ENCODE data around the gene RBM20. TPM values are rescaled to one million over a fixed set of nuclear protein-coding genes. Genes with fewer than 3 reads are reported as not detected.

RBM20 gene
- total RNA-seq, 4 donors from 2014 or later = 0.62 to 7.4 (median 3.9) TPM

DNA sequence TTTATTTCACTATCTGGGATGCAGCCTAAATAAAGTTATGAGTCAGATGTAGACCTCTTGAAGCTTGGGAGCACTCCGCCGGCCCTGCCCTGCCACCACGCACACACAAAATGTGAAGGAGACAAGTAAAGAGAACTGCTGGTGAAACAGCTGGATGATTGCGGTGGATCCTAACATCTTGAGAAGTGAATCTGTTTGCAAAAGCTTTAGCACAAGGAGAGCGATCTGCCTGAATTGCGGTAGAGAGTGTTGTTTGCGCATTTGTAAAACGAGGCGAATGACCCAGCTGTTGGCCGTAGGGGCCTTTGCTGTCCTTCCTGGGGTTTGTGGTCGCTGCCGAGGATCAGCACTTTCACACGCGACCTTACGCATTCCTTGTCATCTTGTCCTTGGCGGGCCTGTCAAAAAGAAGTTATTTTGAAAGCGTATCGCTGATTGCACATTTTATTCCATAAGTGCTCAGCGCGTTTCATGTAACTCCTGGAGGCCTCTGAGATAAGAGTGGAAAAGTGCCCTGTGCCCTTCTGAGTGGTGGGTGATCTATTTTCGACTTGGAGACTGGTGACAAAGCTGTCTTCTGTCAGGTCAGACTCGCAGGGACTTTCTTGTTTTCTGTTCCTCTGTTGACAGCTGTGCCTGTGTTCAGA is 40.8 kb downstream of the RBM20 start:
- Histone ChIP-seq H3K27ac (no peak overlapping the region), H3K4me1 (peaks cover 0 to 8% (median 0%) of the 10 kb centered on the region in 3 donors), H3K4me3 (no peak overlapping the region)

DNA sequence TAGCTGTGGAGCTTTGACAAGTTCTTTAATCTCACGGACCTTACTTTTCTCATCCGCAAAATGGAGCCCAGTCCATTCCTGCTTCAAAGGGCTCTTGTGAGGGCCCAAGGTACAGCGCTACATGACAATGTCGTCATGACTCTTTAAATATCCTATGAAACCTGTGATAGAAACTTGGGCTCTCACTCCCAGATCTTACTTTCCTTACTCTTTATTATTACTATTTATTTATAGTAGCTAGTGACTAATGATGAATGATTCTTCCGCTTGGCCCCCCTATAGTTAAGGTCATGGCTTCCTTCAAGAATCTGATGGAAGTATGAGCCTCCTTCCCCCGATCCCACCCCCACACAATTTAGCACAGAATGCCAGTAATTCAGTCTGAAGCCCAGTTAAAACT is 41.9 kb downstream of the RBM20 start:
- 87 to 96% methylated on average over 4 to 6 of the region's 6 CpGs for WGBS, 2 donors (ENCODE audit: low coverage in 1 of 2)
- H3K27ac ChIP-seq = no peak overlapping the region

More for the DNA sequence above, 40.8 kb downstream of the RBM20 start:
- TF ChIP-seq POLR2A (IDR thresholded peaks at IDR 0.05) = no peak
- TF ChIP-seq EP300 (IDR thresholded peaks at IDR 0.05) = no peak
- TF ChIP-seq POLR2AphosphoS5 (IDR thresholded peaks at IDR 0.05) = no peak
- TF ChIP-seq, protein P1, sequence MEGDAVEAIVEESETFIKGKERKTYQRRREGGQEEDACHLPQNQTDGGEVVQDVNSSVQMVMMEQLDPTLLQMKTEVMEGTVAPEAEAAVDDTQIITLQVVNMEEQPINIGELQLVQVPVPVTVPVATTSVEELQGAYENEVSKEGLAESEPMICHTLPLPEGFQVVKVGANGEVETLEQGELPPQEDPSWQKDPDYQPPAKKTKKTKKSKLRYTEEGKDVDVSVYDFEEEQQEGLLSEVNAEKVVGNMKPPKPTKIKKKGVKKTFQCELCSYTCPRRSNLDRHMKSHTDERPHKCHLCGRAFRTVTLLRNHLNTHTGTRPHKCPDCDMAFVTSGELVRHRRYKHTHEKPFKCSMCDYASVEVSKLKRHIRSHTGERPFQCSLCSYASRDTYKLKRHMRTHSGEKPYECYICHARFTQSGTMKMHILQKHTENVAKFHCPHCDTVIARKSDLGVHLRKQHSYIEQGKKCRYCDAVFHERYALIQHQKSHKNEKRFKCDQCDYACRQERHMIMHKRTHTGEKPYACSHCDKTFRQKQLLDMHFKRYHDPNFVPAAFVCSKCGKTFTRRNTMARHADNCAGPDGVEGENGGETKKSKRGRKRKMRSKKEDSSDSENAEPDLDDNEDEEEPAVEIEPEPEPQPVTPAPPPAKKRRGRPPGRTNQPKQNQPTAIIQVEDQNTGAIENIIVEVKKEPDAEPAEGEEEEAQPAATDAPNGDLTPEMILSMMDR (IDR thresholded peaks at IDR 0.05) = no peak
- Histone ChIP-seq H3K27me3 (no peaks in the 10 kb centered on the region), H3K9me3 (no peaks in the 10 kb centered on the region), H3K36me3 (no peaks in the 10 kb centered on the region)
- 59 to 81% methylated on average over 8 to 22 of the region's 22 CpGs for WGBS, 2 donors (ENCODE audit: low coverage in 1 of 2)
- ATAC-seq = no peak

DNA sequence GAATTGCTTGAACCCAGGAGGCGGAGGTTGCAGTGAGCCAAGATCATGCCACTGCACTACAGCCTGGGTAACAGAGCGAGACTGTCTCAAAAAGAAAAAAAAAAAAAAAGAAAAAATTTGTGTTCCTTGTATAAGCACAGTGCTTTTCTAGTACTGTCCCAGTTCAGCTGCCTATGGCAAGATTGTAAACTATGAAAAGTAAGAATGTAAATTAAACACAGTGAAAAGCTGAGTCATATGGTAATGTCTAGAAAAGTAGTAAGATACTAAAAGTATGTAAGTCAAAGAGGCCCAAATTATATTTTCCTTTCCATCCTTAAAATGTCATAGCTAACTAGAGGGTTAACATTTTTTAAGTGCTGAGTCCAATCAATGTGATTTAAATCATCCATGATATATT is 42.8 kb downstream of the RBM20 start:
- no peaks in the 10 kb centered on the region for H3K9me3 ChIP-seq
- H3K4me3 ChIP-seq = no peak overlapping the region
- TF ChIP-seq POLR2A (IDR thresholded peaks at IDR 0.05) (no peak), EP300 (IDR thresholded peaks at IDR 0.05) (no peak), POLR2AphosphoS5 (IDR thresholded peaks at IDR 0.05) (no peak)
- TF ChIP-seq, protein P1 (IDR thresholded peaks at IDR 0.05) = no peak
- 40 to 67% methylated on average over 1 of the region's 2 CpGs for WGBS, 2 donors (ENCODE audit: low coverage in 1 of 2)
- no peak for ATAC-seq
- no peaks in the 10 kb centered on the region for H3K36me3 ChIP-seq
- no peaks in the 10 kb centered on the region for H3K27me3 ChIP-seq
- H3K27ac ChIP-seq = no peak overlapping the region
- H3K4me1 ChIP-seq = no peaks in the 10 kb centered on the region

More for the DNA sequence above, 41.9 kb downstream of the RBM20 start:
- H3K4me1 ChIP-seq = peaks cover 0 to 5% (median 0%) of the 10 kb centered on the region in 3 donors
- no peaks in the 10 kb centered on the region for H3K36me3 ChIP-seq
- no peaks in the 10 kb centered on the region for H3K27me3 ChIP-seq
- no peaks in the 10 kb centered on the region for H3K9me3 ChIP-seq
- no peak overlapping the region for H3K4me3 ChIP-seq
- TF ChIP-seq POLR2AphosphoS5 (IDR thresholded peaks at IDR 0.05) (no peak), EP300 (IDR thresholded peaks at IDR 0.05) (no peak), POLR2A (IDR thresholded peaks at IDR 0.05) (no peak)
- TF ChIP-seq, protein P1 (IDR thresholded peaks at IDR 0.05) = no peak
- ATAC-seq = no peak

DNA sequence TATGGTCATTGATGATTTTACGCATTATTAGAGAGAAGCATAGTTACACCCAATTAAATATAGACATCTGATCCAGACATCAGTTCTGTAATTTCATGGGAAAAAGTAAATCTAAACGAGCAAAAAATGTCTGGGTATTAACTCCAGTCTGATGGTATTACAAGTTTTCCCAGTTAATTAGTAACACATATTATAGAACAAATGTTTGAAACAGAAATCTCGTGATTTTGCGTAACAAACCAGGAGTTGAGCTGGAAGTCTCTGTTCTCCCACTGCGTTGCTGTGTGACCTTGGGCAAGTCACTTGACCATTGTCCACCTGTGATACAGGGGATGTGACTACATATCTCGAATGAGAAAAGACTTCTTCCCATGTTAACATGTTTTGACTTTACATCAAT is 43.3 kb downstream of the RBM20 start:
- 89 to 90% methylated on average over 6 of the region's 6 CpGs for WGBS, 2 donors (ENCODE audit: low coverage in 1 of 2)
- Histone ChIP-seq H3K9me3 (no peaks in the 10 kb centered on the region), H3K36me3 (no peaks in the 10 kb centered on the region), H3K4me3 (no peak overlapping the region), H3K4me1 (no peaks in the 10 kb centered on the region), H3K27ac (no peak overlapping the region), H3K27me3 (no peaks in the 10 kb centered on the region)
- TF ChIP-seq, protein P1 (IDR thresholded peaks at IDR 0.05) = no peak
- no peak for TF ChIP-seq POLR2A (IDR thresholded peaks at IDR 0.05)
- TF ChIP-seq POLR2AphosphoS5 (IDR thresholded peaks at IDR 0.05) = no peak
- TF ChIP-seq EP300 (IDR thresholded peaks at IDR 0.05) = no peak
- ATAC-seq = no peak

DNA sequence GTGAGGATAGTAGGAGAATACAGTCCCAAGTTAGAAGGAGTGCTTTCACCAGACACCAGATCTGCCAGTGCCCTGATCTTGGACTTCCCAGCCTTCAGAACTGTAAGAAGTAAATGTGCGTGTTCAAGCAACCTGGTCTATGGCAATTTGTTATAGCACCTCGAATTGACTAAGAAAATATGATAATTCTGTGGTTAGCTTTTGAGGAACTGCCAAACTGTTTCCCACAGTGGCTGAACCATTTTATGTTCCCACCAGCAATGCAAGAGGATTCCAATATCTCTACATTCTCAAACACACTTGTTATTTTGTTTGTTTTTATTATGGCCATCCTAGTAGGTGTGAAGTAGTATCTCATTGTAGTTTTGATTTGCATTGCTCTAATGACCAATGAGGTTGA is 47.0 kb downstream of the RBM20 start:
- 86% methylated on average over 2 of the region's 2 CpGs for WGBS, 2 donors (ENCODE audit: low coverage in 1 of 2)
- H3K36me3 ChIP-seq = no peaks in the 10 kb centered on the region
- H3K27ac ChIP-seq = no peak overlapping the region
- no peak overlapping the region for H3K4me3 ChIP-seq
- no peaks in the 10 kb centered on the region for H3K9me3 ChIP-seq
- no peaks in the 10 kb centered on the region for H3K4me1 ChIP-seq
- no peak for ATAC-seq
- no peak for TF ChIP-seq POLR2A (IDR thresholded peaks at IDR 0.05)
- TF ChIP-seq, protein P1 (IDR thresholded peaks at IDR 0.05) = no peak
- TF ChIP-seq EP300 (IDR thresholded peaks at IDR 0.05) = no peak
- TF ChIP-seq POLR2AphosphoS5 (IDR thresholded peaks at IDR 0.05) = no peak
- H3K27me3 ChIP-seq = no peaks in the 10 kb centered on the region

Data from gastroesophageal sphincter (tissue), 4 donors.